Measurements from ENCODE around the gene GALK2.

The GALK2 gene

GRCh38 chr15:49366496-49366895 is 196.4 kb downstream of the GALK2 start:
- no peak for DNase-seq

- DNase-seq, result no peak
Measured at GRCh38 chr15:49370782-49371181, 200.7 kb downstream of the GALK2 start.

- no peak for DNase-seq
Measured at GRCh38 chr15:49372366-49372765, 202.3 kb downstream of the GALK2 start.

- DNase-seq, result no peak
Measured at GRCh38 chr15:49379996-49380395, 209.9 kb downstream of the GALK2 start.

- DNase-seq, result no peak
Measured at GRCh38 chr15:49380912-49381311, 210.9 kb downstream of the GALK2 start.

Measured in NCI-H446 treated with DMSO at 0.1 percent for 48 hours (cell line).